GM23338 (cell line): Measurements from ENCODE around the gene BCAP31. TPM values are rescaled to one million over a fixed set of nuclear protein-coding genes. Genes with fewer than 3 reads are reported as not detected.

Experiments used
- ATAC-seq: fragments of 200-7000 bp; cut with Tn5 transposase; 3 replicates; pipeline ENCODE4 v1.9.1; 2020
- DNase-seq: peaks from one replicate; pipeline ENCODE4 v3.0.0-alpha.2; 2015; ENCODE audit warnings: low spot score
- H2AFZ ChIP-seq: fragments of 200-600 bp; sonication (generic); 2 replicates; pipeline ENCODE4 v1.8.0; 2016; ENCODE audit warnings: antibody characterized with exemption, mild to moderate bottlenecking, moderate library complexity
- H3F3A ChIP-seq: fragments of 200-600 bp; sonication (generic); replicated peaks from 2 replicates; pipeline ENCODE4 v1.8.0; 2017; ENCODE audit warnings: antibody characterized with exemption, mixed run types, low read depth
- H3K27ac ChIP-seq: fragments of 200-600 bp; sonication (generic); 2 replicates; pipeline ENCODE4 v1.6.1; 2016; ENCODE audit warnings: low read depth
- H3K27me3 ChIP-seq: fragments of 200-600 bp; sonication (generic); 2 replicates; pipeline ENCODE4 v1.8.0; 2016; ENCODE audit warnings: mild to moderate bottlenecking, mixed run types, moderate library complexity; ENCODE audit not compliant: insufficient read depth
- H3K36me3 ChIP-seq: fragments of 200-600 bp; sonication (generic); 2 replicates; pipeline ENCODE4 v1.8.0; 2016; ENCODE audit warnings: mild to moderate bottlenecking; ENCODE audit not compliant: insufficient read depth
- H3K4me1 ChIP-seq: fragments of 200-600 bp; sonication (generic); 2 replicates; pipeline ENCODE4 v1.8.0; 2016; ENCODE audit warnings: mild to moderate bottlenecking, moderate library complexity; ENCODE audit not compliant: insufficient read depth
- H3K4me2 ChIP-seq: fragments of 200-600 bp; sonication (generic); 2 replicates; pipeline ENCODE4 v1.7.1; 2017; ENCODE audit warnings: mixed run types
- H3K4me3 ChIP-seq: fragments of 200-600 bp; sonication (generic); 2 replicates; pipeline ENCODE4 v1.6.1; 2016; ENCODE audit warnings: mixed run types
- H3K79me2 ChIP-seq: fragments of 200-600 bp; sonication (generic); replicated peaks from 2 replicates; pipeline ENCODE4 v1.8.0; 2017; ENCODE audit warnings: mild to moderate bottlenecking; ENCODE audit not compliant: insufficient read depth
- H3K9me2 ChIP-seq: fragments of 200-600 bp; sonication (generic); 2 replicates; pipeline ENCODE4 v1.8.0; 2017; ENCODE audit not compliant: insufficient read depth
- H4K20me1 ChIP-seq: fragments of 200-600 bp; sonication (generic); replicated peaks from 2 replicates; pipeline ENCODE4 v1.8.0; 2017; ENCODE audit warnings: mild to moderate bottlenecking; ENCODE audit not compliant: insufficient read depth
- H3K27ac Mint-ChIP-seq: 2 replicates; pipeline ENCODE4 v1.8.0; 2020; ENCODE audit warnings: inconsistent platforms, mild to moderate bottlenecking, moderate library complexity, mixed read lengths
- H3K27me3 Mint-ChIP-seq: 3 replicates; pipeline ENCODE4 v1.8.0; 2022; ENCODE audit warnings: low read depth, mild to moderate bottlenecking, moderate library complexity, mixed read lengths, inconsistent platforms; ENCODE audit not compliant: insufficient read depth, poor library complexity
- H3K36me3 Mint-ChIP-seq: 3 replicates; pipeline ENCODE4 v1.8.0; 2021; ENCODE audit warnings: low read depth, mild to moderate bottlenecking, inconsistent platforms, moderate library complexity, mixed read lengths
- H3K4me1 Mint-ChIP-seq: 3 replicates; pipeline ENCODE4 v1.8.0; 2020; ENCODE audit warnings: mild to moderate bottlenecking, inconsistent platforms, mixed read lengths
- H3K4me3 Mint-ChIP-seq: 3 replicates; pipeline ENCODE4 v1.8.0; 2021; ENCODE audit warnings: moderate library complexity, mild to moderate bottlenecking, inconsistent platforms, mixed read lengths
- H3K9me3 Mint-ChIP-seq: 3 replicates; pipeline ENCODE4 v1.8.0; 2020; ENCODE audit warnings: moderate library complexity, mild to moderate bottlenecking, inconsistent platforms, mixed read lengths
- CREB1 ChIP-seq: fragments of 250-450 bp; sonication (Bioruptor Pico); IDR thresholded peaks from 2 replicates; pipeline ENCODE4 v1.5.0; 2020; ENCODE audit warnings: low read depth, mild to moderate bottlenecking, moderate library complexity
- EZH2 ChIP-seq: fragments of 200-600 bp; sonication (generic); IDR thresholded peaks from one replicate; pipeline ENCODE4 v1.8.0; 2017; ENCODE audit warnings: antibody characterized with exemption, mild to moderate bottlenecking, low read depth; ENCODE audit not compliant: unreplicated experiment
- EZH2phosphoT487 ChIP-seq: fragments of 200-600 bp; sonication (generic); IDR thresholded peaks from one replicate; pipeline ENCODE4 v1.8.1; 2018; ENCODE audit warnings: antibody characterized with exemption; ENCODE audit not compliant: unreplicated experiment
- JUNB ChIP-seq: IDR thresholded peaks from one replicate; pipeline ENCODE4 v1.6.1; 2016; ENCODE audit warnings: antibody characterized with exemption; ENCODE audit not compliant: unreplicated experiment
- NANOG ChIP-seq: IDR thresholded peaks from 2 replicates; pipeline ENCODE4 v1.6.1; 2016; ENCODE audit warnings: antibody characterized with exemption, borderline replicate concordance
- POLR2AphosphoS5 ChIP-seq: IDR thresholded peaks from 2 replicates; pipeline ENCODE4 v1.6.1; 2016; ENCODE audit warnings: antibody characterized with exemption, low read depth
- STAT1 ChIP-seq: IDR thresholded peaks from one replicate; pipeline ENCODE4 v1.6.1; 2016; ENCODE audit warnings: antibody characterized with exemption; ENCODE audit not compliant: unreplicated experiment
- ZNF114 ChIP-seq: fragments of 250-450 bp; sonication (Bioruptor Pico); IDR thresholded peaks from 2 replicates; pipeline ENCODE4 v1.5.0; 2020; ENCODE audit warnings: mild to moderate bottlenecking, moderate library complexity
- ZNF331 ChIP-seq: fragments of 250-450 bp; sonication (Bioruptor Pico); IDR thresholded peaks from 2 replicates; pipeline ENCODE4 v1.5.0; 2020; ENCODE audit warnings: low read depth, mild to moderate bottlenecking, moderate library complexity
- polyA plus RNA-seq: library from polyadenylated mRNA; unstranded; fragments of >200 nt; fragmentation: Nextera tagmentation; extraction: Ambion mirVana; gene quantifications from 2 replicates; pipeline ENCODE4 v1.2.1, GENCODE V29; 2016
- total RNA-seq: library from RNA; depleted of rRNA; stranded (reverse); fragments of >200 nt; shearing (Covaris generic); gene quantifications from 2 replicates; pipeline ENCODE4 v1.2.3, GENCODE V29; 2014
- TF ChIP-seq, protein P1 (sequence below): IDR thresholded peaks from 2 replicates; pipeline ENCODE4 v1.6.1; 2016; ENCODE audit warnings: antibody characterized with exemption
- TF ChIP-seq, protein P2 (sequence below): fragments of 250-450 bp; sonication (Bioruptor Pico); IDR thresholded peaks from 2 replicates; pipeline ENCODE4 v1.5.0; 2020; ENCODE audit warnings: mild to moderate bottlenecking, moderate library complexity
- TF ChIP-seq, protein P3 (sequence below): IDR thresholded peaks from one replicate; pipeline ENCODE4 v1.6.1; 2018; ENCODE audit warnings: antibody characterized with exemption; ENCODE audit not compliant: unreplicated experiment
- TF ChIP-seq, protein P4 (sequence below), 2 experiments: fragments of 200-600 bp in 1 of 2; sonication (generic) in 1 of 2; conservative IDR thresholded peaks; 2 replicates each; pipeline versions ENCODE4 v1.5.1 to v1.6.1; 2016 to 2017; ENCODE audit warnings: antibody characterized with exemption in 2 of 2, low read depth in 2 of 2, mild to moderate bottlenecking in 2 of 2, moderate library complexity in 1 of 2

Gene BCAP31
- total and polyA plus RNA-seq, 2 experiments from 2014 or later, result 85.0 to 145 TPM

DNA sequence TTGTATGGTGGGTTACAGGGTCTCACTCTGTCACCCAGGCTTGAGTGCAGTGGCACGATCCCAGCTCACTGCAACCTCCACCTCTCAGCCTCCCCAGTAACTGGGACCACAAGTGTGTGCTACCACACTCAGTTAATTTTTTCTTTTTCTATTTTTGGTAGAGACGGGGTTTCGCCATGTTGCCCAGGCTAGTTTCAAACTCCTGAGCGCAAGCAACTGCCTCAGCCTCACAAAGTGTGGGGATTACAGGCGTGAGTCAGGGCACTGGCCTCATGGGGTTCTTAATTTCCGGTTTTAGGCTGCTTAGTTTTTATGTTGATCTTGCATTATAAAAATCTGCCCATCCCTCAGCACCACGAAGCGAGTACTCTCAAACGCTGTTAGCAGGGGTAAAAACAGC is 6.7 kb downstream of the BCAP31 start:
- DNase-seq (no peak), ATAC-seq (no peak)
- Mint-ChIP-seq H3K4me3 (no peak overlapping the region), H3K36me3 (peaks cover 62% of the 10 kb centered on the region), H3K27me3 (no peaks in the 10 kb centered on the region), H3K27ac (no peak overlapping the region), H3K4me1 (no peaks in the 10 kb centered on the region), H3K9me3 (no peaks in the 10 kb centered on the region)
- no peak overlapping the region for H3K4me2 ChIP-seq
- H4K20me1 ChIP-seq, result 0 out of 2 replicates have a peak, but pooled peaks cover 10% of the 10 kb centered on the region
- TF ChIP-seq EZH2phosphoT487 (no peak), CREB1 (CRISPR knock-in tag) (no peak), JUNB (no peak), ZNF331 (CRISPR knock-in tag) (no peak), EZH2 (no peak), STAT1 (no peak), NANOG (no peak), POLR2AphosphoS5 (no peak), ZNF114 (CRISPR knock-in tag) (no peak)
- TF ChIP-seq, protein P1, sequence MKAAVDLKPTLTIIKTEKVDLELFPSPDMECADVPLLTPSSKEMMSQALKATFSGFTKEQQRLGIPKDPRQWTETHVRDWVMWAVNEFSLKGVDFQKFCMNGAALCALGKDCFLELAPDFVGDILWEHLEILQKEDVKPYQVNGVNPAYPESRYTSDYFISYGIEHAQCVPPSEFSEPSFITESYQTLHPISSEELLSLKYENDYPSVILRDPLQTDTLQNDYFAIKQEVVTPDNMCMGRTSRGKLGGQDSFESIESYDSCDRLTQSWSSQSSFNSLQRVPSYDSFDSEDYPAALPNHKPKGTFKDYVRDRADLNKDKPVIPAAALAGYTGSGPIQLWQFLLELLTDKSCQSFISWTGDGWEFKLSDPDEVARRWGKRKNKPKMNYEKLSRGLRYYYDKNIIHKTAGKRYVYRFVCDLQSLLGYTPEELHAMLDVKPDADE, result no peak
- TF ChIP-seq, protein P2, sequence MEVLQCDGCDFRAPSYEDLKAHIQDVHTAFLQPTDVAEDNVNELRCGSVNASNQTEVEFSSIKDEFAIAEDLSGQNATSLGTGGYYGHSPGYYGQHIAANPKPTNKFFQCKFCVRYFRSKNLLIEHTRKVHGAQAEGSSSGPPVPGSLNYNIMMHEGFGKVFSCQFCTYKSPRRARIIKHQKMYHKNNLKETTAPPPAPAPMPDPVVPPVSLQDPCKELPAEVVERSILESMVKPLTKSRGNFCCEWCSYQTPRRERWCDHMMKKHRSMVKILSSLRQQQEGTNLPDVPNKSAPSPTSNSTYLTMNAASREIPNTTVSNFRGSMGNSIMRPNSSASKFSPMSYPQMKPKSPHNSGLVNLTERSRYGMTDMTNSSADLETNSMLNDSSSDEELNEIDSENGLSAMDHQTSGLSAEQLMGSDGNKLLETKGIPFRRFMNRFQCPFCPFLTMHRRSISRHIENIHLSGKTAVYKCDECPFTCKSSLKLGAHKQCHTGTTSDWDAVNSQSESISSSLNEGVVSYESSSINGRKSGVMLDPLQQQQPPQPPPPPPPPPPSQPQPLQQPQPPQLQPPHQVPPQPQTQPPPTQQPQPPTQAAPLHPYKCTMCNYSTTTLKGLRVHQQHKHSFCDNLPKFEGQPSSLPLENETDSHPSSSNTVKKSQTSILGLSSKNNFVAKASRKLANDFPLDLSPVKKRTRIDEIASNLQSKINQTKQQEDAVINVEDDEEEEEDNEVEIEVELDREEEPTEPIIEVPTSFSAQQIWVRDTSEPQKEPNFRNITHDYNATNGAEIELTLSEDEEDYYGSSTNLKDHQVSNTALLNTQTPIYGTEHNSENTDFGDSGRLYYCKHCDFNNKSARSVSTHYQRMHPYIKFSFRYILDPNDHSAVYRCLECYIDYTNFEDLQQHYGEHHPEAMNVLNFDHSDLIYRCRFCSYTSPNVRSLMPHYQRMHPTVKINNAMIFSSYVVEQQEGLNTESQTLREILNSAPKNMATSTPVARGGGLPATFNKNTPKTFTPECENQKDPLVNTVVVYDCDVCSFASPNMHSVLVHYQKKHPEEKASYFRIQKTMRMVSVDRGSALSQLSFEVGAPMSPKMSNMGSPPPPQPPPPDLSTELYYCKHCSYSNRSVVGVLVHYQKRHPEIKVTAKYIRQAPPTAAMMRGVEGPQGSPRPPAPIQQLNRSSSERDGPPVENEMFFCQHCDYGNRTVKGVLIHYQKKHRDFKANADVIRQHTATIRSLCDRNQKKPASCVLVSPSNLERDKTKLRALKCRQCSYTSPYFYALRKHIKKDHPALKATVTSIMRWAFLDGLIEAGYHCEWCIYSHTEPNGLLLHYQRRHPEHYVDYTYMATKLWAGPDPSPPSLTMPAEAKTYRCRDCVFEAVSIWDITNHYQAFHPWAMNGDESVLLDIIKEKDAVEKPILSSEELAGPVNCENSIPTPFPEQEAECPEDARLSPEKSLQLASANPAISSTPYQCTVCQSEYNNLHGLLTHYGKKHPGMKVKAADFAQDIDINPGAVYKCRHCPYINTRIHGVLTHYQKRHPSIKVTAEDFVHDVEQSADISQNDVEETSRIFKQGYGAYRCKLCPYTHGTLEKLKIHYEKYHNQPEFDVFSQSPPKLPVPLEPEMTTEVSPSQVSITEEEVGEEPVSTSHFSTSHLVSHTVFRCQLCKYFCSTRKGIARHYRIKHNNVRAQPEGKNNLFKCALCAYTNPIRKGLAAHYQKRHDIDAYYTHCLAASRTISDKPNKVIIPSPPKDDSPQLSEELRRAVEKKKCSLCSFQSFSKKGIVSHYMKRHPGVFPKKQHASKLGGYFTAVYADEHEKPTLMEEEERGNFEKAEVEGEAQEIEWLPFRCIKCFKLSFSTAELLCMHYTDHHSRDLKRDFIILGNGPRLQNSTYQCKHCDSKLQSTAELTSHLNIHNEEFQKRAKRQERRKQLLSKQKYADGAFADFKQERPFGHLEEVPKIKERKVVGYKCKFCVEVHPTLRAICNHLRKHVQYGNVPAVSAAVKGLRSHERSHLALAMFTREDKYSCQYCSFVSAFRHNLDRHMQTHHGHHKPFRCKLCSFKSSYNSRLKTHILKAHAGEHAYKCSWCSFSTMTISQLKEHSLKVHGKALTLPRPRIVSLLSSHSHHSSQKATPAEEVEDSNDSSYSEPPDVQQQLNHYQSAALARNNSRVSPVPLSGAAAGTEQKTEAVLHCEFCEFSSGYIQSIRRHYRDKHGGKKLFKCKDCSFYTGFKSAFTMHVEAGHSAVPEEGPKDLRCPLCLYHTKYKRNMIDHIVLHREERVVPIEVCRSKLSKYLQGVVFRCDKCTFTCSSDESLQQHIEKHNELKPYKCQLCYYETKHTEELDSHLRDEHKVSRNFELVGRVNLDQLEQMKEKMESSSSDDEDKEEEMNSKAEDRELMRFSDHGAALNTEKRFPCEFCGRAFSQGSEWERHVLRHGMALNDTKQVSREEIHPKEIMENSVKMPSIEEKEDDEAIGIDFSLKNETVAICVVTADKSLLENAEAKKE (CRISPR knock-in tag), result no peak
- TF ChIP-seq, protein P3, sequence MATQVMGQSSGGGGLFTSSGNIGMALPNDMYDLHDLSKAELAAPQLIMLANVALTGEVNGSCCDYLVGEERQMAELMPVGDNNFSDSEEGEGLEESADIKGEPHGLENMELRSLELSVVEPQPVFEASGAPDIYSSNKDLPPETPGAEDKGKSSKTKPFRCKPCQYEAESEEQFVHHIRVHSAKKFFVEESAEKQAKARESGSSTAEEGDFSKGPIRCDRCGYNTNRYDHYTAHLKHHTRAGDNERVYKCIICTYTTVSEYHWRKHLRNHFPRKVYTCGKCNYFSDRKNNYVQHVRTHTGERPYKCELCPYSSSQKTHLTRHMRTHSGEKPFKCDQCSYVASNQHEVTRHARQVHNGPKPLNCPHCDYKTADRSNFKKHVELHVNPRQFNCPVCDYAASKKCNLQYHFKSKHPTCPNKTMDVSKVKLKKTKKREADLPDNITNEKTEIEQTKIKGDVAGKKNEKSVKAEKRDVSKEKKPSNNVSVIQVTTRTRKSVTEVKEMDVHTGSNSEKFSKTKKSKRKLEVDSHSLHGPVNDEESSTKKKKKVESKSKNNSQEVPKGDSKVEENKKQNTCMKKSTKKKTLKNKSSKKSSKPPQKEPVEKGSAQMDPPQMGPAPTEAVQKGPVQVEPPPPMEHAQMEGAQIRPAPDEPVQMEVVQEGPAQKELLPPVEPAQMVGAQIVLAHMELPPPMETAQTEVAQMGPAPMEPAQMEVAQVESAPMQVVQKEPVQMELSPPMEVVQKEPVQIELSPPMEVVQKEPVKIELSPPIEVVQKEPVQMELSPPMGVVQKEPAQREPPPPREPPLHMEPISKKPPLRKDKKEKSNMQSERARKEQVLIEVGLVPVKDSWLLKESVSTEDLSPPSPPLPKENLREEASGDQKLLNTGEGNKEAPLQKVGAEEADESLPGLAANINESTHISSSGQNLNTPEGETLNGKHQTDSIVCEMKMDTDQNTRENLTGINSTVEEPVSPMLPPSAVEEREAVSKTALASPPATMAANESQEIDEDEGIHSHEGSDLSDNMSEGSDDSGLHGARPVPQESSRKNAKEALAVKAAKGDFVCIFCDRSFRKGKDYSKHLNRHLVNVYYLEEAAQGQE, result no peak
- TF ChIP-seq, protein P4, sequence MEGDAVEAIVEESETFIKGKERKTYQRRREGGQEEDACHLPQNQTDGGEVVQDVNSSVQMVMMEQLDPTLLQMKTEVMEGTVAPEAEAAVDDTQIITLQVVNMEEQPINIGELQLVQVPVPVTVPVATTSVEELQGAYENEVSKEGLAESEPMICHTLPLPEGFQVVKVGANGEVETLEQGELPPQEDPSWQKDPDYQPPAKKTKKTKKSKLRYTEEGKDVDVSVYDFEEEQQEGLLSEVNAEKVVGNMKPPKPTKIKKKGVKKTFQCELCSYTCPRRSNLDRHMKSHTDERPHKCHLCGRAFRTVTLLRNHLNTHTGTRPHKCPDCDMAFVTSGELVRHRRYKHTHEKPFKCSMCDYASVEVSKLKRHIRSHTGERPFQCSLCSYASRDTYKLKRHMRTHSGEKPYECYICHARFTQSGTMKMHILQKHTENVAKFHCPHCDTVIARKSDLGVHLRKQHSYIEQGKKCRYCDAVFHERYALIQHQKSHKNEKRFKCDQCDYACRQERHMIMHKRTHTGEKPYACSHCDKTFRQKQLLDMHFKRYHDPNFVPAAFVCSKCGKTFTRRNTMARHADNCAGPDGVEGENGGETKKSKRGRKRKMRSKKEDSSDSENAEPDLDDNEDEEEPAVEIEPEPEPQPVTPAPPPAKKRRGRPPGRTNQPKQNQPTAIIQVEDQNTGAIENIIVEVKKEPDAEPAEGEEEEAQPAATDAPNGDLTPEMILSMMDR (conservative IDR thresholded peaks at IDR 0.05; ENCODE audit: low read depth in 2 of 2), result no peak
- no peak overlapping the region for H2AFZ ChIP-seq
- no peaks in the 10 kb centered on the region for H3K9me2 ChIP-seq
- no peak overlapping the region for H3K27ac ChIP-seq
- H3K79me2 ChIP-seq, result peaks cover 18% of the 10 kb centered on the region
- H3K36me3 ChIP-seq, result no peaks in the 10 kb centered on the region
- H3K4me1 ChIP-seq, result peaks cover 3% of the 10 kb centered on the region; the same call in 1 of the 2 replicates
- H3K27me3 ChIP-seq, result no peaks in the 10 kb centered on the region
- H3F3A ChIP-seq, result no peaks in the 10 kb centered on the region
- no peak overlapping the region for H3K4me3 ChIP-seq
